ENCODE results near the gene PCDHB16. TPM values are rescaled to one million over a fixed set of nuclear protein-coding genes. Genes with fewer than 3 reads are reported as not detected.
"Not testable (repeated sequence)": the region's sequence is repeated elsewhere in the genome, so short reads cannot be mapped to it uniquely, and the experiment has no call there.

PCDHB16 gene
- total RNA-seq, 1 experiment from 2014 or later, result 6.5 TPM

- not testable (repeated sequence) for H3K9ac ChIP-seq (ENCODE audit: extremely low read depth, insufficient read length, low read length); H3K18ac ChIP-seq (ENCODE audit: insufficient read length, low read depth, low read length); H4K5ac ChIP-seq (ENCODE audit: insufficient read length, low read depth, low read length); H2BK5ac ChIP-seq (ENCODE audit: insufficient read length, low read length); H3K56ac ChIP-seq (ENCODE audit: insufficient read length, low read depth, low read length); H3K23ac ChIP-seq (ENCODE audit: insufficient read length, low read depth, low read length); H3K4me1 Mint-ChIP-seq; H3K4me2 ChIP-seq (ENCODE audit: insufficient read depth, insufficient read length, low read length); H2AFZ ChIP-seq (ENCODE audit: low read length); H3T11ph ChIP-seq (ENCODE audit: low read length); H3K4ac ChIP-seq (ENCODE audit: low read depth, low read length); H2BK120ac ChIP-seq (ENCODE audit: low read depth, low read length, poor library complexity, severe bottlenecking); H2AK5ac ChIP-seq (ENCODE audit: insufficient read length, low read length); H2BK20ac ChIP-seq (ENCODE audit: low read depth, low read length, poor library complexity, severe bottlenecking); H3K27me3 Mint-ChIP-seq (ENCODE audit: low read depth); H3K79me1 ChIP-seq (ENCODE audit: insufficient read depth, low read depth, low read length, poor library complexity, severe bottlenecking); H3K4me1 ChIP-seq (ENCODE audit: insufficient read depth, low read length); H3K14ac ChIP-seq (ENCODE audit: insufficient read depth, low read length); DNase-seq; H2BK15ac ChIP-seq (ENCODE audit: low read depth, low read length); H3K27ac ChIP-seq (ENCODE audit: insufficient read length, low read depth, low read length); H3K23me2 ChIP-seq (ENCODE audit: insufficient read length, low read depth, low read length, poor library complexity, severe bottlenecking); H3K4me3 Mint-ChIP-seq; H3K79me2 ChIP-seq (ENCODE audit: insufficient read depth, low read length); H4K20me1 ChIP-seq (ENCODE audit: control insufficient read depth, insufficient read depth, insufficient read length); H3K27me3 ChIP-seq (ENCODE audit: insufficient read depth, low read length); H4K8ac ChIP-seq (replicated peaks; ENCODE audit: insufficient read length, low read depth, low read length); H3K27ac Mint-ChIP-seq; H2BK12ac ChIP-seq (ENCODE audit: insufficient read length, low read depth, low read length); H3K9me3 ChIP-seq (ENCODE audit: control insufficient read depth, low read depth, low read length); H4K91ac ChIP-seq (ENCODE audit: insufficient read length, low read depth, low read length)
- WGBS (ENCODE audit: extremely low coverage, insufficient read length, low lambda C conversion rate), result no CpG with 5 or more reads among the region's 32 CpGs
- peaks cover 9 to 24% (median 13%) of the 10 kb centered on the region in 3 experiments for H3K36me3 Mint-ChIP-seq (ENCODE audit: insufficient read depth in 1 of 3, low read depth in 3 of 3)
- peaks cover 20 to 26% of the 10 kb centered on the region in 2 experiments for H3K9me3 Mint-ChIP-seq
These were observed 2.3 kb upstream of the PCDHB16 start for GRCh38 chr5:141179876-141180275.
